Measurements from ENCODE around the gene GTF2B. TPM values are rescaled to one million over a fixed set of nuclear protein-coding genes. Genes with fewer than 3 reads are reported as not detected.
"Not testable (repeated sequence)": the region's sequence is repeated elsewhere in the genome, so short reads cannot be mapped to it uniquely, and the experiment has no call there.

The GTF2B gene
- total RNA-seq, 1 experiment from 2014 or later = 27.0 TPM

- Histone ChIP-seq H3K4me3 (ENCODE audit: low read depth in 2 of 2, low read length in 2 of 2) (no peak overlapping the region), H3K36me3 (ENCODE audit: control insufficient read depth, insufficient read depth, low read length) (peaks cover 1% of the 10 kb centered on the region; the same call in 1 of the 2 replicates), H3K27ac (ENCODE audit: low read length) (no peak overlapping the region), H3K9me3 (ENCODE audit: control insufficient read depth, insufficient read depth, low read depth, low read length) (no peaks in the 10 kb centered on the region), H3K4me1 (ENCODE audit: control insufficient read depth, insufficient read depth, low read length) (no peaks in the 10 kb centered on the region), H3K27me3 (ENCODE audit: control insufficient read depth, insufficient read depth, low read length) (no peaks in the 10 kb centered on the region)
- ChIA-PET POLR2A (no interaction called here), CTCF (no interaction called here)
- intact Hi-C loops (cut with micrococcal nuclease; ENCODE audit: unreplicated experiment) = no loop called here
- in situ Hi-C loops (cut with HindIII; ENCODE audit: low pct_unique_long_range_greater_than_20kb, low sequenced_read_pairs) = no loop called here
- no peak for DNase-seq (ENCODE audit: low read depth, low spot score)
- TF ChIP-seq POLR2AphosphoS5 (IDR thresholded peaks at IDR 0.05; ENCODE audit: low read depth, low read length) (no peak; the same call in 1 of the 2 replicates), TCF7L2 (IDR thresholded peaks at IDR 0.05; ENCODE audit: low read depth, low read length) (no peak), SIN3A (IDR thresholded peaks at IDR 0.05; ENCODE audit: borderline replicate concordance, insufficient read depth, low read depth, low read length) (no peak), CTCF (IDR thresholded peaks at IDR 0.05) (no peak)
- TF ChIP-seq, protein P1, sequence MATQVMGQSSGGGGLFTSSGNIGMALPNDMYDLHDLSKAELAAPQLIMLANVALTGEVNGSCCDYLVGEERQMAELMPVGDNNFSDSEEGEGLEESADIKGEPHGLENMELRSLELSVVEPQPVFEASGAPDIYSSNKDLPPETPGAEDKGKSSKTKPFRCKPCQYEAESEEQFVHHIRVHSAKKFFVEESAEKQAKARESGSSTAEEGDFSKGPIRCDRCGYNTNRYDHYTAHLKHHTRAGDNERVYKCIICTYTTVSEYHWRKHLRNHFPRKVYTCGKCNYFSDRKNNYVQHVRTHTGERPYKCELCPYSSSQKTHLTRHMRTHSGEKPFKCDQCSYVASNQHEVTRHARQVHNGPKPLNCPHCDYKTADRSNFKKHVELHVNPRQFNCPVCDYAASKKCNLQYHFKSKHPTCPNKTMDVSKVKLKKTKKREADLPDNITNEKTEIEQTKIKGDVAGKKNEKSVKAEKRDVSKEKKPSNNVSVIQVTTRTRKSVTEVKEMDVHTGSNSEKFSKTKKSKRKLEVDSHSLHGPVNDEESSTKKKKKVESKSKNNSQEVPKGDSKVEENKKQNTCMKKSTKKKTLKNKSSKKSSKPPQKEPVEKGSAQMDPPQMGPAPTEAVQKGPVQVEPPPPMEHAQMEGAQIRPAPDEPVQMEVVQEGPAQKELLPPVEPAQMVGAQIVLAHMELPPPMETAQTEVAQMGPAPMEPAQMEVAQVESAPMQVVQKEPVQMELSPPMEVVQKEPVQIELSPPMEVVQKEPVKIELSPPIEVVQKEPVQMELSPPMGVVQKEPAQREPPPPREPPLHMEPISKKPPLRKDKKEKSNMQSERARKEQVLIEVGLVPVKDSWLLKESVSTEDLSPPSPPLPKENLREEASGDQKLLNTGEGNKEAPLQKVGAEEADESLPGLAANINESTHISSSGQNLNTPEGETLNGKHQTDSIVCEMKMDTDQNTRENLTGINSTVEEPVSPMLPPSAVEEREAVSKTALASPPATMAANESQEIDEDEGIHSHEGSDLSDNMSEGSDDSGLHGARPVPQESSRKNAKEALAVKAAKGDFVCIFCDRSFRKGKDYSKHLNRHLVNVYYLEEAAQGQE (IDR thresholded peaks at IDR 0.05; ENCODE audit: insufficient read depth in 1 of 2, low read depth in 2 of 2, low read length in 1 of 2) = no peak
- BruUV-seq (replicated peaks) = no TSS peak
- ATAC-seq = no peak
Measured at GRCh38 chr1:88847643-88848042, 43.7 kb downstream of the GTF2B start.

GRCh38 chr1:88825721-88826120, 65.6 kb downstream of the GTF2B start:
- H3K36me3 ChIP-seq (ENCODE audit: control insufficient read depth, insufficient read depth, low read length) = peaks cover 28% of the 10 kb centered on the region; the same call in 1 of the 2 replicates
- no peak overlapping the region for H3K27ac ChIP-seq (ENCODE audit: low read length)
- no peaks in the 10 kb centered on the region for H3K4me1 ChIP-seq (ENCODE audit: control insufficient read depth, insufficient read depth, low read length)
- ATAC-seq (no peak), DNase-seq (ENCODE audit: low read depth, low spot score) (no peak)
- no peak overlapping the region for H3K4me3 ChIP-seq (ENCODE audit: low read depth in 2 of 2, low read length in 2 of 2)
- in situ Hi-C loops (cut with HindIII; ENCODE audit: low pct_unique_long_range_greater_than_20kb, low sequenced_read_pairs) = no loop called here
- intact Hi-C loops (cut with micrococcal nuclease; ENCODE audit: unreplicated experiment) = no loop called here
- no peaks in the 10 kb centered on the region for H3K27me3 ChIP-seq (ENCODE audit: control insufficient read depth, insufficient read depth, low read length)
- POLR2A ChIA-PET = interaction anchor here (0.6 kb wide), 1 partner anchor 103 kb away, joined by 3 read pairs; no protein-coding TSS in a partner anchor
- BruUV-seq (replicated peaks) = no TSS peak
- TF ChIP-seq CTCF (IDR thresholded peaks at IDR 0.05) (no peak), TCF7L2 (IDR thresholded peaks at IDR 0.05; ENCODE audit: low read depth, low read length) (no peak), SIN3A (IDR thresholded peaks at IDR 0.05; ENCODE audit: borderline replicate concordance, insufficient read depth, low read depth, low read length) (no peak), POLR2AphosphoS5 (IDR thresholded peaks at IDR 0.05; ENCODE audit: low read depth, low read length) (no peak)
- TF ChIP-seq, protein P1 (IDR thresholded peaks at IDR 0.05; ENCODE audit: insufficient read depth in 1 of 2, low read depth in 2 of 2, low read length in 1 of 2) = no peak
- no peaks in the 10 kb centered on the region for H3K9me3 ChIP-seq (ENCODE audit: control insufficient read depth, insufficient read depth, low read depth, low read length)
- CTCF ChIA-PET = no interaction called here

DNA sequence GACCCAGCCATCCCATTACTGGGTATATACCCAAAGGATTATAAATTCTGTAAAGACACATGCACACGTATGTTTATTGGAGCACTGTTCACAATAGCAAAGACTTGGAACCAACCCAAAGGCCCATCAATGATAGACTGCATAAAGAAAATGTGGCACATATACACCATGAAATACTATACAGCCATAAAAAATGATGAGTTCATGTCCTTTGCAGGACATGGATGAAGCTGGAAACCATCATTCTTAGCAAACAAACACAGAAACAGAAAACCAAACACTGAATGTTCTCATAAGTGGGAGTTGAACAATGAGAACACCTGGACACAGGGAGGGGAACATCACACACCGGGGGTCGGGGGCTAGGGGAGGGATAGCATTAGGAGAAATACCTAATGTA, 71.7 kb downstream of the GTF2B start:
- CTCF ChIA-PET; H3K27me3 ChIP-seq (ENCODE audit: control insufficient read depth, insufficient read depth, low read length); BruUV-seq (replicated peaks); H3K4me1 ChIP-seq (ENCODE audit: control insufficient read depth, insufficient read depth, low read length); DNase-seq (ENCODE audit: low read depth, low spot score); H3K27ac ChIP-seq (ENCODE audit: low read length); intact Hi-C loops (cut with micrococcal nuclease; ENCODE audit: unreplicated experiment); in situ Hi-C loops (cut with HindIII; ENCODE audit: low pct_unique_long_range_greater_than_20kb, low sequenced_read_pairs); H3K4me3 ChIP-seq (ENCODE audit: low read depth in 2 of 2, low read length in 2 of 2); POLR2A ChIA-PET; H3K36me3 ChIP-seq (ENCODE audit: control insufficient read depth, insufficient read depth, low read length); H3K9me3 ChIP-seq (ENCODE audit: control insufficient read depth, insufficient read depth, low read depth, low read length); ATAC-seq: not testable (repeated sequence)

Measured in Panc1 (cell line).